H1 (cell line): ENCODE measurements around the gene STK11. TPM values are rescaled to one million over a fixed set of nuclear protein-coding genes. Genes with fewer than 3 reads are reported as not detected.
A peak's percentile ranks its signal among the peaks of the same experiment; 100 is the strongest.

Source experiments
- CTCF ChIA-PET: fragments of 300-600 bp; sonication (Branson Sonifier 250); formaldehyde crosslinking; loops from one replicate; lab custom pipeline; 2021; ENCODE audit not compliant: partially characterized antibody; lab: Charles Lee
- POLR2A ChIA-PET: fragments of 300-600 bp; sonication (Branson Sonifier 250); formaldehyde crosslinking; loops from one replicate; lab custom pipeline; 2021; ENCODE audit warnings: inconsistent platforms; ENCODE audit not compliant: partially characterized antibody; lab: Charles Lee
- DNase-seq, 2 experiments: peaks; one replicate each; pipeline versions ENCODE4 v3.0.0 to v3.0.0-alpha.2; 2010 to 2022; ENCODE audit warnings: low spot score in 2 of 2, low read depth in 1 of 2, mixed read lengths in 1 of 2
- FAIRE-seq: peaks from 2 replicates; lab custom pipeline; 2011; peaks lifted over from hg19 to GRCh38; lab: Jason Lieb, UNC
- H2AFZ ChIP-seq: 2 replicates; pipeline ENCODE4 v1.8.1; 2012; ENCODE audit warnings: low read length, inconsistent platforms
- H2AK5ac ChIP-seq: 2 replicates; pipeline ENCODE4 v1.6.1; 2013; ENCODE audit warnings: low read depth, low read length
- H2BK120ac ChIP-seq: replicated peaks from 2 replicates; pipeline ENCODE3; 2013; ENCODE audit warnings: low read depth, low read length, inconsistent platforms
- H2BK12ac ChIP-seq: 2 replicates; pipeline ENCODE4 v1.6.1; 2013; ENCODE audit warnings: low read depth, low read length
- H2BK15ac ChIP-seq: 2 replicates; pipeline ENCODE4 v1.6.1; 2013; ENCODE audit warnings: low read length
- H2BK20ac ChIP-seq: 2 replicates; pipeline ENCODE4 v1.6.1; 2013; ENCODE audit warnings: low read length
- H2BK5ac ChIP-seq: 2 replicates; pipeline ENCODE4 v1.6.1; 2013; ENCODE audit warnings: low read depth, low read length
- H3K14ac ChIP-seq: 2 replicates; pipeline ENCODE4 v1.6.1; 2013; ENCODE audit warnings: inconsistent platforms; ENCODE audit not compliant: insufficient read length
- H3K18ac ChIP-seq: 2 replicates; pipeline ENCODE4 v1.6.1; 2013; ENCODE audit warnings: low read length; ENCODE audit errors: extremely low read depth
- H3K23ac ChIP-seq: 2 replicates; pipeline ENCODE4 v1.6.1; 2013; ENCODE audit warnings: inconsistent platforms; ENCODE audit not compliant: insufficient read length
- H3K23me2 ChIP-seq: 2 replicates; pipeline ENCODE4 v1.6.1; 2013; ENCODE audit warnings: low read depth, low read length
- H3K27ac ChIP-seq: 2 replicates; pipeline ENCODE4 v1.6.1; 2011; ENCODE audit warnings: low read depth, low read length, inconsistent platforms
- H3K27me3 ChIP-seq, 4 experiments: replicated peaks in 1 of 4; 1 replicate in 1 of 4; 2 replicates in 3 of 4; pipeline versions ENCODE4 v1.6.1 to v1.8.1; 2011 to 2013; ENCODE audit warnings: low read length in 3 of 4, mild to moderate bottlenecking in 3 of 4, inconsistent platforms in 2 of 4, mixed read lengths in 2 of 4, moderate library complexity in 1 of 4; ENCODE audit not compliant: control insufficient read depth in 3 of 4, insufficient read depth in 3 of 4; ENCODE audit errors: extremely low read depth in 1 of 4
- H3K36me3 ChIP-seq, 4 experiments: 2 replicates each; pipeline versions ENCODE4 v1.6.1 to v1.8.1; 2011 to 2013; ENCODE audit warnings: mild to moderate bottlenecking in 4 of 4, low read length in 3 of 4, moderate library complexity in 2 of 4, control low read depth in 1 of 4, inconsistent platforms in 1 of 4; ENCODE audit not compliant: insufficient read depth in 4 of 4, control insufficient read depth in 2 of 4
- H3K4ac ChIP-seq: replicated peaks from 2 replicates; pipeline ENCODE3; 2013; ENCODE audit warnings: low read length, low read depth, mixed read lengths, inconsistent platforms; ENCODE audit not compliant: insufficient read length
- H3K4me1 ChIP-seq, 4 experiments: replicated peaks in 1 of 4; 1 replicate in 1 of 4; 2 replicates in 3 of 4; pipeline versions ENCODE4 v1.6.1 to v1.8.1; 2011 to 2013; ENCODE audit warnings: low read length in 3 of 4, inconsistent platforms in 2 of 4, mixed read lengths in 1 of 4; ENCODE audit not compliant: insufficient read depth in 4 of 4, control insufficient read depth in 3 of 4
- H3K4me2 ChIP-seq, 2 experiments: 2 replicates each; pipeline versions ENCODE4 v1.6.1 to v1.8.1; 2011 to 2013; ENCODE audit warnings: low read depth in 2 of 2, low read length in 2 of 2, control low read depth in 1 of 2, inconsistent platforms in 1 of 2, mild to moderate bottlenecking in 1 of 2; ENCODE audit not compliant: insufficient read depth in 1 of 2
- H3K4me3 ChIP-seq, 4 experiments: fragments of 200-600, 300-600 bp in 1 of 4; sonication (generic), shearing (Covaris generic), sonication (Bioruptor Twin) in 1 of 4; 2 replicates each; pipeline versions ENCODE4 v1.5.1 to v1.8.1; 2011 to 2016; ENCODE audit warnings: low read length in 4 of 4, low read depth in 3 of 4, control low read depth in 2 of 4, inconsistent platforms in 2 of 4, mild to moderate bottlenecking in 2 of 4, mixed read lengths in 1 of 4, moderate library complexity in 1 of 4; ENCODE audit not compliant: insufficient read depth in 2 of 4; ENCODE audit errors: extremely low read depth in 1 of 4
- H3K56ac ChIP-seq: replicated peaks from 2 replicates; pipeline ENCODE3; 2013; ENCODE audit warnings: low read depth, mild to moderate bottlenecking, mixed read lengths, low read length, inconsistent platforms; ENCODE audit not compliant: insufficient read length
- H3K79me1 ChIP-seq: 2 replicates; pipeline ENCODE4 v1.6.1; 2013; ENCODE audit warnings: low read depth, low read length, control low read depth
- H3K79me2 ChIP-seq, 2 experiments: 2 replicates each; pipeline versions ENCODE4 v1.6.1 to v1.8.1; 2012 to 2013; ENCODE audit warnings: low read length in 2 of 2, mild to moderate bottlenecking in 2 of 2, inconsistent platforms in 1 of 2; ENCODE audit not compliant: insufficient read depth in 2 of 2, control insufficient read depth in 1 of 2
- H3K9ac ChIP-seq, 4 experiments: replicated peaks in 1 of 4; 1 replicate in 1 of 4; 2 replicates in 3 of 4; pipeline versions ENCODE4 v1.6.1 to v1.8.1; 2011 to 2013; ENCODE audit warnings: low read depth in 3 of 4, low read length in 3 of 4, control low read depth in 2 of 4, mild to moderate bottlenecking in 2 of 4, moderate library complexity in 2 of 4, inconsistent platforms in 1 of 4; ENCODE audit errors: extremely low read depth in 1 of 4
- H3K9me3 ChIP-seq, 2 experiments: 2 replicates each; pipeline versions ENCODE4 v1.6.1 to v1.8.1; 2012 to 2013; ENCODE audit warnings: mild to moderate bottlenecking in 2 of 2, moderate library complexity in 2 of 2, control low read depth in 1 of 2, inconsistent platforms in 1 of 2, low read depth in 1 of 2, low read length in 1 of 2, mixed read lengths in 1 of 2; ENCODE audit not compliant: insufficient read depth in 2 of 2
- H4K20me1 ChIP-seq, 2 experiments: replicated peaks in 1 of 2; 2 replicates each; pipeline versions ENCODE3 to v1.8.1; 2011 to 2013; ENCODE audit warnings: inconsistent platforms in 2 of 2, low read length in 2 of 2, mild to moderate bottlenecking in 1 of 2; ENCODE audit not compliant: insufficient read depth in 2 of 2, control insufficient read depth in 1 of 2
- H4K5ac ChIP-seq: 2 replicates; pipeline ENCODE4 v1.6.1; 2013; ENCODE audit warnings: low read length, low read depth, mixed read lengths, inconsistent platforms; ENCODE audit not compliant: insufficient read length
- H4K8ac ChIP-seq: 2 replicates; pipeline ENCODE4 v1.8.0; 2013; ENCODE audit warnings: mild to moderate bottlenecking, moderate library complexity, low read length, inconsistent platforms; ENCODE audit not compliant: insufficient read depth; ENCODE audit errors: extremely low read depth
- H4K91ac ChIP-seq: replicated peaks from 2 replicates; pipeline ENCODE3; 2013; ENCODE audit warnings: low read length, mixed read lengths, inconsistent platforms; ENCODE audit not compliant: insufficient read length
- BCL11A ChIP-seq, 2 experiments: IDR thresholded peaks; one replicate each; pipeline ENCODE4 v1.6.1; 2011; ENCODE audit warnings: low read depth in 2 of 2, low read length in 2 of 2, mild to moderate bottlenecking in 2 of 2
- BRCA1 ChIP-seq: IDR thresholded peaks from 2 replicates; pipeline ENCODE4 v1.6.1; 2012; ENCODE audit warnings: low read depth, low read length, improper control_type of control experiment
- CEBPB ChIP-seq: IDR thresholded peaks from 2 replicates; pipeline ENCODE4 v1.6.1; 2012; ENCODE audit warnings: low read depth, low read length
- CHD1 ChIP-seq: IDR thresholded peaks from 2 replicates; pipeline ENCODE4 v1.6.1; 2012; ENCODE audit warnings: low read depth, low read length, improper control_type of control experiment
- CREB1 ChIP-seq: IDR thresholded peaks from 2 replicates; pipeline ENCODE4 v1.6.1; 2012; ENCODE audit warnings: inconsistent platforms
- NRF1 ChIP-seq: IDR thresholded peaks from 2 replicates; pipeline ENCODE4 v1.6.1; 2011; ENCODE audit warnings: mild to moderate bottlenecking, low read depth, low read length, improper control_type of control experiment
- PHF8 ChIP-seq: fragments of 200-600 bp; sonication (generic); conservative IDR thresholded peaks from 2 replicates; pipeline ENCODE4 v1.7.1; 2012; ENCODE audit warnings: low read depth, mild to moderate bottlenecking, inconsistent platforms, low read length, moderate library complexity
- POLR2AphosphoS5 ChIP-seq: IDR thresholded peaks from 2 replicates; pipeline ENCODE4 v1.6.1; 2011; ENCODE audit warnings: low read depth, low read length
- RAD21 ChIP-seq, 2 experiments: IDR thresholded peaks in 1 of 2; conservative IDR thresholded peaks in 1 of 2; 2 replicates each; pipeline ENCODE4 v1.6.1; 2011; ENCODE audit warnings: low read depth in 2 of 2, low read length in 2 of 2, improper control_type of control experiment in 1 of 2, inconsistent platforms in 1 of 2, mild to moderate bottlenecking in 1 of 2, moderate library complexity in 1 of 2
- RFX5 ChIP-seq: IDR thresholded peaks from 2 replicates; pipeline ENCODE4 v1.6.1; 2011; ENCODE audit warnings: low read depth, low read length, improper control_type of control experiment, borderline replicate concordance
- SIN3A ChIP-seq, 2 experiments: IDR thresholded peaks in 1 of 2; conservative IDR thresholded peaks in 1 of 2; 2 replicates each; pipeline ENCODE4 v1.6.1; 2011 to 2012; ENCODE audit warnings: low read length in 2 of 2, improper control_type of control experiment in 1 of 2, low read depth in 1 of 2, mild to moderate bottlenecking in 1 of 2
- WGBS, 2 experiments: shearing (Covaris generic) in 1 of 2; methylation state at CpG; one replicate each; pipeline versions ENCODE4 v1.1.6 to v1.1.7; 2013 to 2015; ENCODE audit warnings: low lambda C conversion rate in 2 of 2, mixed read lengths in 2 of 2, inconsistent platforms in 1 of 2, low coverage in 1 of 2, missing lambda C conversion rate in 1 of 2; ENCODE audit not compliant: insufficient replicate concordance in 2 of 2, insufficient coverage in 1 of 2, insufficient read length in 1 of 2; ENCODE audit errors: extremely low coverage in 1 of 2, missing lambda C conversion rate in 1 of 2; 5-methylcytosine and 5-hydroxymethylcytosine counted together
- polyA plus RNA-seq, 7 experiments: library from polyadenylated mRNA; depleted of rRNA in 3 of 7; stranded (reverse) in 5 of 7; unstranded in 2 of 7; fragments of >200 nt in 5 of 7; fragments of 200-250 nt in 2 of 7; gene quantifications; 1 replicate in 5 of 7; 2 replicates in 1 of 7; 4 replicates in 1 of 7; pipeline versions ENCODE4 v1.2.1 to v1.2.3, GENCODE V29; 2011 to 2013; ENCODE audit warnings: missing spikeins in 2 of 7, mixed read lengths in 2 of 7
- total RNA-seq: library from RNA; stranded (reverse); fragmentation: NEBNext Ultra II Directional; extraction: Animal tissue kit (Norgen Biotek cat#: 25700); gene quantifications from 2 replicates; pipeline ENCODE4 v1.2.1, GENCODE V29; 2021
- TF ChIP-seq, protein P1 (sequence below): IDR thresholded peaks from 2 replicates; pipeline ENCODE4 v1.6.1; 2012; ENCODE audit warnings: inconsistent platforms

Gene STK11
- total and polyA plus RNA-seq, 2 of the 8 experiments (the other 6 are each of a cell fraction or from before 2014, with no cell fraction given) = 45.3 to 70.7 TPM

DNA sequence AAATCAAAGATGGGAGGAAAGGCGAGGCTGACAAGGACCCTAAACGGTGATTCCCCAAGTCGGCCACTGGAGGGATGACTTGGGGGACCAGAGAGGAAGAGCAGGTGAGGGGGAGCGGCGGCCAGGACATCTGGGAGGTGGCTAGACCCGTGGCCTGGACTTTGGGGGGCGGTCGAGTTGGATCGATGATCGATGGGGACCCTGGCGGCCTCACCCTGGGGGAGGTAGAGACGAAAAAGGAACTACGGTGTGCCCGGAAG lies 55.9 kb downstream of the STK11 start:
- H2BK120ac ChIP-seq = no peak overlapping the region
- no peak overlapping the region for H3K56ac ChIP-seq
- DNase-seq (no peak), FAIRE-seq (no peak)
- no peaks in the 10 kb centered on the region for H3K9me3 ChIP-seq
- 9% methylated on average over 14 of the region's 14 CpGs; no CpG with 5 or more reads in 1 of the 2 experiments for WGBS, 2 experiments
- peak overlapping the region; percentile 52 to 77 (median 64) for H3K4me3 ChIP-seq
- H2AFZ ChIP-seq = no peak overlapping the region
- H2BK20ac ChIP-seq = no peak overlapping the region
- no peak overlapping the region for H3K4ac ChIP-seq
- H3K4me2 ChIP-seq = peak overlapping the region; percentile 83 to 94
- peak overlapping the region; percentile 68 for H4K5ac ChIP-seq
- H3K14ac ChIP-seq = no peak overlapping the region
- H2BK15ac ChIP-seq = peak overlapping the region; percentile 99; the same call in 1 of the 2 replicates
- peaks cover 27% of the 10 kb centered on the region; the same call in 1 of the 2 replicates for H3K23me2 ChIP-seq
- peak overlapping the region; percentile 88 for H4K91ac ChIP-seq
- H2BK12ac ChIP-seq = peak overlapping the region; percentile 96; the same call in 1 of the 2 replicates
- H4K20me1 ChIP-seq = peaks cover 4 to 13% of the 10 kb centered on the region in 2 experiments
- peaks cover 0 to 58% (median 39%) of the 10 kb centered on the region in 4 experiments; a peak in 6 of 7 replicates for H3K4me1 ChIP-seq
- ChIA-PET CTCF (interaction anchor here (1.0 to 15.9 kb wide), 7 partner anchors 9 to 222 kb away, joined by 3 to 212 read pairs (median 3); partner anchors contain the start of gene ATP5F1D), POLR2A (interaction anchor here (1.0 to 19.4 kb wide), 7 partner anchors 3 to 234 kb away, joined by 3 to 456 read pairs (median 331); partner anchors contain the start of genes ATP5F1D, CBARP, CIRBP and FAM174C)
- no peaks in the 10 kb centered on the region for H3K79me1 ChIP-seq
- peak overlapping the region in 3 of 4 experiments; percentile 31 to 65 (median 59); a peak in 5 of 7 replicates for H3K9ac ChIP-seq
- H3K27me3 ChIP-seq = no peaks in the 10 kb centered on the region; a peak in 1 of 7 replicates
- peaks cover 0 to 2% of the 10 kb centered on the region in 2 experiments; a peak in 1 of 4 replicates for H3K79me2 ChIP-seq
- no peak overlapping the region for H3K23ac ChIP-seq
- H4K8ac ChIP-seq = peak overlapping the region; percentile 45; the same call in 1 of the 2 replicates
- no peak overlapping the region for H2AK5ac ChIP-seq
- peak overlapping the region; percentile 88; the same call in 1 of the 2 replicates for H2BK5ac ChIP-seq
- H3K36me3 ChIP-seq = peaks cover 2 to 20% (median 5%) of the 10 kb centered on the region in 4 experiments
- no peak overlapping the region for H3K18ac ChIP-seq
- H3K27ac ChIP-seq = peak overlapping the region; percentile 33; the same call in 1 of the 2 replicates
- TF ChIP-seq, protein P1, sequence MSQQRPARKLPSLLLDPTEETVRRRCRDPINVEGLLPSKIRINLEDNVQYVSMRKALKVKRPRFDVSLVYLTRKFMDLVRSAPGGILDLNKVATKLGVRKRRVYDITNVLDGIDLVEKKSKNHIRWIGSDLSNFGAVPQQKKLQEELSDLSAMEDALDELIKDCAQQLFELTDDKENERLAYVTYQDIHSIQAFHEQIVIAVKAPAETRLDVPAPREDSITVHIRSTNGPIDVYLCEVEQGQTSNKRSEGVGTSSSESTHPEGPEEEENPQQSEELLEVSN = no peak
- TF ChIP-seq CHD1 (no peak), SIN3A (conservative IDR thresholded peaks at IDR 0.05 in 1 of 2, IDR thresholded peaks at IDR 0.05 in 1 of 2; ENCODE audit: low read depth in 1 of 2, low read length in 2 of 2) (peak in 1 of 2 experiments; percentile 25; a peak in 1 of 4 replicates), PHF8 (no peak), BCL11A (IDR thresholded peaks at IDR 0.05; ENCODE audit: low read depth in 2 of 2, low read length in 2 of 2) (no peak), CEBPB (no peak), RAD21 (IDR thresholded peaks at IDR 0.05 in 1 of 2, conservative IDR thresholded peaks at IDR 0.05 in 1 of 2; ENCODE audit: low read depth in 2 of 2, low read length in 2 of 2) (peak in 1 of 2 experiments; percentile 25; a peak in 1 of 4 replicates), BRCA1 (no peak), POLR2AphosphoS5 (no peak), CREB1 (no peak; the same call in 1 of the 2 replicates), RFX5 (no peak), NRF1 (no peak)
